Body of pancreas (tissue), 4 donors: ENCODE results near the gene NKTR.

Experiments
- POLR2A ChIP-seq, 3 donors: fragments of 450-650 bp; IDR thresholded peaks; one replicate each; pipeline ENCODE4 v1.6.1; 2016; ENCODE audit warnings: antibody characterized with exemption in 3 of 3, mild to moderate bottlenecking in 2 of 3
- TF ChIP-seq, protein P1 (sequence below), 7 experiments: fragments of 450-650 bp in 4 of 7; fragments of 200-600 bp in 3 of 7; sonication (generic) in 3 of 7; IDR thresholded peaks; one replicate each; pipeline ENCODE4 v1.5.1; 2016 to 2019; ENCODE audit warnings: antibody characterized with exemption in 7 of 7

DNA sequence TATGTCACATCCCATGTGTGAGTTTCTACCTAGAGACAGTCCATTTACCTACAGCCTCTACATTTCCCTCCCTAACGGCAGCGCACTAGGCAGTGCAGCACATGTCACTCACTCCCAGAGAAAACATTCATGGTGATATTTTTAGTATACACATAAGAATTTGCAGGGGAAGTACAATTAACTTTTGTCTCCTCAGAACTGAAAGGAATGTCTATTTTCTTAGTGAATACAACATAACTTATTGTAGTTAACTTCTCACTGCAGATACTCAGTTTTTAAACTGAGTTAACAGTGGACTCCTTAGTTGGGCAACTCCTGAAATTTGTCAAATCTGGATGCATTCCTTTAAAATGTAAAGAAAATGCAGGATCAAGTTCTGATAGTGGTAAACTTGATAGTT is 48.5 kb downstream of the NKTR start:
- TF ChIP-seq, protein P1, sequence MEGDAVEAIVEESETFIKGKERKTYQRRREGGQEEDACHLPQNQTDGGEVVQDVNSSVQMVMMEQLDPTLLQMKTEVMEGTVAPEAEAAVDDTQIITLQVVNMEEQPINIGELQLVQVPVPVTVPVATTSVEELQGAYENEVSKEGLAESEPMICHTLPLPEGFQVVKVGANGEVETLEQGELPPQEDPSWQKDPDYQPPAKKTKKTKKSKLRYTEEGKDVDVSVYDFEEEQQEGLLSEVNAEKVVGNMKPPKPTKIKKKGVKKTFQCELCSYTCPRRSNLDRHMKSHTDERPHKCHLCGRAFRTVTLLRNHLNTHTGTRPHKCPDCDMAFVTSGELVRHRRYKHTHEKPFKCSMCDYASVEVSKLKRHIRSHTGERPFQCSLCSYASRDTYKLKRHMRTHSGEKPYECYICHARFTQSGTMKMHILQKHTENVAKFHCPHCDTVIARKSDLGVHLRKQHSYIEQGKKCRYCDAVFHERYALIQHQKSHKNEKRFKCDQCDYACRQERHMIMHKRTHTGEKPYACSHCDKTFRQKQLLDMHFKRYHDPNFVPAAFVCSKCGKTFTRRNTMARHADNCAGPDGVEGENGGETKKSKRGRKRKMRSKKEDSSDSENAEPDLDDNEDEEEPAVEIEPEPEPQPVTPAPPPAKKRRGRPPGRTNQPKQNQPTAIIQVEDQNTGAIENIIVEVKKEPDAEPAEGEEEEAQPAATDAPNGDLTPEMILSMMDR (IDR thresholded peaks at IDR 0.05): no peak
- no peak for TF ChIP-seq POLR2A (IDR thresholded peaks at IDR 0.05)
